HG02588 (cell line): ENCODE results near the gene CDC5L.

Source experiments
- ATAC-seq: cut with Tn5 transposase; IDR thresholded peaks from one replicate; pipeline ENCODE4 v1.9.1; 2021; ENCODE audit warnings: mild to moderate bottlenecking, moderate library complexity; ENCODE audit not compliant: unreplicated experiment

CDC5L gene

GRCh38 chr6:44373051-44373450, 14.5 kb upstream of the CDC5L start:
- no peak for ATAC-seq

- ATAC-seq = no peak
These were observed 13.7 kb upstream of the CDC5L start for GRCh38 chr6:44373787-44374186.

- no peak for ATAC-seq
These were observed 12.4 kb upstream of the CDC5L start for GRCh38 chr6:44375071-44375470.

GRCh38 chr6:44377484-44377883, 10.0 kb upstream of the CDC5L start:
- ATAC-seq = no peak

GRCh38 chr6:44377971-44378370, 9.5 kb upstream of the CDC5L start:
- ATAC-seq = no peak

- ATAC-seq = no peak
These were observed 5.8 kb upstream of the CDC5L start for GRCh38 chr6:44381739-44382138.

GRCh38 chr6:44386364-44386928, 1.1 kb upstream of the CDC5L start:
- no peak for ATAC-seq

GRCh38 chr6:44386929-44387345, 569 bp upstream of the CDC5L start:
- ATAC-seq = peak; percentile 3

GRCh38 chr6:44388135-44388487, 605 bp downstream of the CDC5L start:
- no peak for ATAC-seq

- no peak for ATAC-seq
These were observed 1.4 kb downstream of the CDC5L start for GRCh38 chr6:44388887-44389286.

- no peak for ATAC-seq
These were observed 2.7 kb downstream of the CDC5L start for GRCh38 chr6:44390158-44390683.

GRCh38 chr6:44395501-44395900, 8.0 kb downstream of the CDC5L start:
- ATAC-seq = no peak

- ATAC-seq = no peak
These were observed 9.5 kb downstream of the CDC5L start for GRCh38 chr6:44396968-44397367.

- no peak for ATAC-seq
These were observed 10.1 kb downstream of the CDC5L start for GRCh38 chr6:44397424-44398164.

- ATAC-seq = no peak
These were observed 12.5 kb downstream of the CDC5L start for GRCh38 chr6:44399991-44400390.

- ATAC-seq = no peak
These were observed 13.1 kb downstream of the CDC5L start for GRCh38 chr6:44400572-44400971.

GRCh38 chr6:44401138-44401537, 13.6 kb downstream of the CDC5L start:
- no peak for ATAC-seq

- ATAC-seq = no peak
These were observed 16.7 kb downstream of the CDC5L start for GRCh38 chr6:44404022-44404714.

GRCh38 chr6:44404715-44405099, 17.2 kb downstream of the CDC5L start:
- ATAC-seq = no peak

- no peak for ATAC-seq
These were observed 20.6 kb downstream of the CDC5L start for GRCh38 chr6:44407951-44408670.

GRCh38 chr6:44409207-44409794, 21.8 kb downstream of the CDC5L start:
- no peak for ATAC-seq
